ENCODE results near the gene PCBP3.

DNA sequence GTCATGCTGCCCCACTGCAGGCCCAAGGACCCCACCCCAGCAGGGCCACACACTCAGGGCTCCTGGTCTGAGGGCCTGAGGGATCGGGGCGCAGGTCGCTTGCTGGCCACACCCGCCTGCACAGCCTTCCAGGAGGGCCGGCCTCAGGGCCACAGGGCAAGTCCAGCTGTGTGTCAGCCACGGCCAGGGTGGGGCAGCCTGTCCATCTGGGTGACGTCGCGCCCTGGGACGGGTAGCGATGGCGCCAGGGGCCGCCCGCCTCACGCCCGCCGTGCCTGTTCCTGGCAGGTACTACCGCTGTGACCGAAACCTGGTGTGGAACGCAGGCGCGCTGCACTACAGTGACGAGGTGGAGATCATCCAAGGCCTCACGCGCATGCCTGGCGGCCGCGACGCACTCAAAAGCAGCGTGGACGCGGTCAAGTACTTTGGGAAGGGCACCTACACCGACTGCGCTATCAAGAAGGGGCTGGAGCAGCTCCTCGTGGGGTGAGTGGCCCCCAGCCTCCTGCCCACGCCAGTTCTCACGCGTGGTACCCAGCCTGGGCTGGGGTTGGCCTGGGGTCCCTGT lies 340.5 kb downstream of the PCBP3 start:
- TF ChIP-seq, protein P1, sequence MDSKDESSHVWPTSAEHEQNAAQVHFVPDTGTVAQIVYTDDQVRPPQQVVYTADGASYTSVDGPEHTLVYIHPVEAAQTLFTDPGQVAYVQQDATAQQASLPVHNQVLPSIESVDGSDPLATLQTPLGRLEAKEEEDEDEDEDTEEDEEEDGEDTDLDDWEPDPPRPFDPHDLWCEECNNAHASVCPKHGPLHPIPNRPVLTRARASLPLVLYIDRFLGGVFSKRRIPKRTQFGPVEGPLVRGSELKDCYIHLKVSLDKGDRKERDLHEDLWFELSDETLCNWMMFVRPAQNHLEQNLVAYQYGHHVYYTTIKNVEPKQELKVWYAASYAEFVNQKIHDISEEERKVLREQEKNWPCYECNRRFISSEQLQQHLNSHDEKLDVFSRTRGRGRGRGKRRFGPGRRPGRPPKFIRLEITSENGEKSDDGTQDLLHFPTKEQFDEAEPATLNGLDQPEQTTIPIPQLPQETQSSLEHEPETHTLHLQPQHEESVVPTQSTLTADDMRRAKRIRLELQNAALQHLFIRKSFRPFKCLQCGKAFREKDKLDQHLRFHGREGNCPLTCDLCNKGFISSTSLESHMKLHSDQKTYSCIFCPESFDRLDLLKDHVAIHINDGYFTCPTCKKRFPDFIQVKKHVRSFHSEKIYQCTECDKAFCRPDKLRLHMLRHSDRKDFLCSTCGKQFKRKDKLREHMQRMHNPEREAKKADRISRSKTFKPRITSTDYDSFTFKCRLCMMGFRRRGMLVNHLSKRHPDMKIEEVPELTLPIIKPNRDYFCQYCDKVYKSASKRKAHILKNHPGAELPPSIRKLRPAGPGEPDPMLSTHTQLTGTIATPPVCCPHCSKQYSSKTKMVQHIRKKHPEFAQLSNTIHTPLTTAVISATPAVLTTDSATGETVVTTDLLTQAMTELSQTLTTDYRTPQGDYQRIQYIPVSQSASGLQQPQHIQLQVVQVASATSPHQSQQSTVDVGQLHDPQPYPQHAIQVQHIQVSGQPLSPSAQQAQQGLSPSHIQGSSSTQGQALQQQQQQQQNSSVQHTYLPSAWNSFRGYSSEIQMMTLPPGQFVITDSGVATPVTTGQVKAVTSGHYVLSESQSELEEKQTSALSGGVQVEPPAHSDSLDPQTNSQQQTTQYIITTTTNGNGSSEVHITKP (CRISPR knock-in tag; IDR thresholded peaks at IDR 0.05; ENCODE audit: low read depth), result no peak
- TF ChIP-seq, protein P2, sequence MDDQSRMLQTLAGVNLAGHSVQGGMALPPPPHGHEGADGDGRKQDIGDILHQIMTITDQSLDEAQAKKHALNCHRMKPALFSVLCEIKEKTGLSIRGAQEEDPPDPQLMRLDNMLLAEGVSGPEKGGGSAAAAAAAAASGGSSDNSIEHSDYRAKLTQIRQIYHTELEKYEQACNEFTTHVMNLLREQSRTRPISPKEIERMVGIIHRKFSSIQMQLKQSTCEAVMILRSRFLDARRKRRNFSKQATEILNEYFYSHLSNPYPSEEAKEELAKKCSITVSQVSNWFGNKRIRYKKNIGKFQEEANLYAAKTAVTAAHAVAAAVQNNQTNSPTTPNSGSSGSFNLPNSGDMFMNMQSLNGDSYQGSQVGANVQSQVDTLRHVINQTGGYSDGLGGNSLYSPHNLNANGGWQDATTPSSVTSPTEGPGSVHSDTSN (CRISPR knock-in tag; IDR thresholded peaks at IDR 0.05; ENCODE audit: borderline replicate concordance), result no peak
- TF ChIP-seq, protein P3, sequence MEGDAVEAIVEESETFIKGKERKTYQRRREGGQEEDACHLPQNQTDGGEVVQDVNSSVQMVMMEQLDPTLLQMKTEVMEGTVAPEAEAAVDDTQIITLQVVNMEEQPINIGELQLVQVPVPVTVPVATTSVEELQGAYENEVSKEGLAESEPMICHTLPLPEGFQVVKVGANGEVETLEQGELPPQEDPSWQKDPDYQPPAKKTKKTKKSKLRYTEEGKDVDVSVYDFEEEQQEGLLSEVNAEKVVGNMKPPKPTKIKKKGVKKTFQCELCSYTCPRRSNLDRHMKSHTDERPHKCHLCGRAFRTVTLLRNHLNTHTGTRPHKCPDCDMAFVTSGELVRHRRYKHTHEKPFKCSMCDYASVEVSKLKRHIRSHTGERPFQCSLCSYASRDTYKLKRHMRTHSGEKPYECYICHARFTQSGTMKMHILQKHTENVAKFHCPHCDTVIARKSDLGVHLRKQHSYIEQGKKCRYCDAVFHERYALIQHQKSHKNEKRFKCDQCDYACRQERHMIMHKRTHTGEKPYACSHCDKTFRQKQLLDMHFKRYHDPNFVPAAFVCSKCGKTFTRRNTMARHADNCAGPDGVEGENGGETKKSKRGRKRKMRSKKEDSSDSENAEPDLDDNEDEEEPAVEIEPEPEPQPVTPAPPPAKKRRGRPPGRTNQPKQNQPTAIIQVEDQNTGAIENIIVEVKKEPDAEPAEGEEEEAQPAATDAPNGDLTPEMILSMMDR (CRISPR knock-in tag; IDR thresholded peaks at IDR 0.05), result no peak
- TF ChIP-seq, protein P4, sequence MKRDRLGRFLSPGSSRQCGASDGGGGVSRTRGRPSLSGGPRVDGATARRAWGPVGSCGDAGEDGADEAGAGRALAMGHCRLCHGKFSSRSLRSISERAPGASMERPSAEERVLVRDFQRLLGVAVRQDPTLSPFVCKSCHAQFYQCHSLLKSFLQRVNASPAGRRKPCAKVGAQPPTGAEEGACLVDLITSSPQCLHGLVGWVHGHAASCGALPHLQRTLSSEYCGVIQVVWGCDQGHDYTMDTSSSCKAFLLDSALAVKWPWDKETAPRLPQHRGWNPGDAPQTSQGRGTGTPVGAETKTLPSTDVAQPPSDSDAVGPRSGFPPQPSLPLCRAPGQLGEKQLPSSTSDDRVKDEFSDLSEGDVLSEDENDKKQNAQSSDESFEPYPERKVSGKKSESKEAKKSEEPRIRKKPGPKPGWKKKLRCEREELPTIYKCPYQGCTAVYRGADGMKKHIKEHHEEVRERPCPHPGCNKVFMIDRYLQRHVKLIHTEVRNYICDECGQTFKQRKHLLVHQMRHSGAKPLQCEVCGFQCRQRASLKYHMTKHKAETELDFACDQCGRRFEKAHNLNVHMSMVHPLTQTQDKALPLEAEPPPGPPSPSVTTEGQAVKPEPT (CRISPR knock-in tag; IDR thresholded peaks at IDR 0.05; ENCODE audit: low read depth), result no peak
- TF ChIP-seq, protein P5, sequence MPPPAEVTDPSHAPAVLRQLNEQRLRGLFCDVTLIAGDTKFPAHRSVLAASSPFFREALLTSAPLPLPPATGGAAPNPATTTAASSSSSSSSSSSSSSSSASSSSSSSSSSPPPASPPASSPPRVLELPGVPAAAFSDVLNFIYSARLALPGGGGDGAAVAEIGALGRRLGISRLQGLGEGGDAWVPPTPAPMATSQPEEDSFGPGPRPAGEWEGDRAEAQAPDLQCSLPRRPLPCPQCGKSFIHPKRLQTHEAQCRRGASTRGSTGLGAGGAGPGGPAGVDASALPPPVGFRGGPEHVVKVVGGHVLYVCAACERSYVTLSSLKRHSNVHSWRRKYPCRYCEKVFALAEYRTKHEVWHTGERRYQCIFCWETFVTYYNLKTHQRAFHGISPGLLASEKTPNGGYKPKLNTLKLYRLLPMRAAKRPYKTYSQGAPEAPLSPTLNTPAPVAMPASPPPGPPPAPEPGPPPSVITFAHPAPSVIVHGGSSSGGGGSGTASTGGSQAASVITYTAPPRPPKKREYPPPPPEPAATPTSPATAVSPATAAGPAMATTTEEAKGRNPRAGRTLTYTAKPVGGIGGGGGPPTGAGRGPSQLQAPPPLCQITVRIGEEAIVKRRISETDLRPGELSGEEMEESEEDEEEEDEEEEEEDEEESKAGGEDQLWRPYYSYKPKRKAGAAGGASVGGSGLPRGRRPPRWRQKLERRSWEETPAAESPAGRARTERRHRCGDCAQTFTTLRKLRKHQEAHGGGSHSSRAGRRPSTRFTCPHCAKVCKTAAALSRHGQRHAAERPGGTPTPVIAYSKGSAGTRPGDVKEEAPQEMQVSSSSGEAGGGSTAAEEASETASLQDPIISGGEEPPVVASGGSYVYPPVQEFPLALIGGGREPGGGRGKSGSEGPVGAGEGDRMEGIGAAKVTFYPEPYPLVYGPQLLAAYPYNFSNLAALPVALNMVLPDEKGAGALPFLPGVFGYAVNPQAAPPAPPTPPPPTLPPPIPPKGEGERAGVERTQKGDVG (CRISPR knock-in tag; IDR thresholded peaks at IDR 0.05; ENCODE audit: borderline replicate concordance), result no peak
- no peak for TF ChIP-seq EP300 (IDR thresholded peaks at IDR 0.05; ENCODE audit: low read depth in 2 of 2, low read length in 2 of 2)
- TF ChIP-seq EP300 (CRISPR knock-in tag; IDR thresholded peaks at IDR 0.05; ENCODE audit: borderline replicate concordance), result no peak
- TF ChIP-seq, protein P6, sequence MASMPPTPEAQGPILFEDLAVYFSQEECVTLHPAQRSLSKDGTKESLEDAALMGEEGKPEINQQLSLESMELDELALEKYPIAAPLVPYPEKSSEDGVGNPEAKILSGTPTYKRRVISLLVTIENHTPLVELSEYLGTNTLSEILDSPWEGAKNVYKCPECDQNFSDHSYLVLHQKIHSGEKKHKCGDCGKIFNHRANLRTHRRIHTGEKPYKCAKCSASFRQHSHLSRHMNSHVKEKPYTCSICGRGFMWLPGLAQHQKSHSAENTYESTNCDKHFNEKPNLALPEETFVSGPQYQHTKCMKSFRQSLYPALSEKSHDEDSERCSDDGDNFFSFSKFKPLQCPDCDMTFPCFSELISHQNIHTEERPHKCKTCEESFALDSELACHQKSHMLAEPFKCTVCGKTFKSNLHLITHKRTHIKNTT (CRISPR knock-in tag; IDR thresholded peaks at IDR 0.05), result no peak
- no peak for TF ChIP-seq MED13 (CRISPR knock-in tag; IDR thresholded peaks at IDR 0.05)
- TF ChIP-seq ZNF121 (CRISPR knock-in tag; IDR thresholded peaks at IDR 0.05), result no peak
- no peak for TF ChIP-seq FOXP1 (IDR thresholded peaks at IDR 0.05)
- TF ChIP-seq FOXP1 (CRISPR knock-in tag; IDR thresholded peaks at IDR 0.05), result no peak
- TF ChIP-seq TOE1 (CRISPR knock-in tag; IDR thresholded peaks at IDR 0.05), result no peak
- TF ChIP-seq ZNF775 (CRISPR knock-in tag; IDR thresholded peaks at IDR 0.05; ENCODE audit: borderline replicate concordance), result no peak

Data from HepG2 (cell line).